Glutamatergic neuron (in vitro differentiated cells): Measurements from ENCODE around the gene ATP6V1B1. TPM values are rescaled to one million over a fixed set of nuclear protein-coding genes. Genes with fewer than 3 reads are reported as not detected.

Experiments
- DNase-seq: peaks from one replicate; pipeline ENCODE4 v3.0.0; 2022
- H3K27ac Mint-ChIP-seq: one replicate; pipeline ENCODE4 v1.8.0; 2020; ENCODE audit warnings: mild to moderate bottlenecking, mixed read lengths, inconsistent platforms; ENCODE audit not compliant: unreplicated experiment
- H3K27me3 Mint-ChIP-seq: one replicate; pipeline ENCODE4 v1.8.0; 2020; ENCODE audit warnings: mild to moderate bottlenecking, moderate library complexity, mixed read lengths, inconsistent platforms; ENCODE audit not compliant: unreplicated experiment
- H3K36me3 Mint-ChIP-seq: one replicate; pipeline ENCODE4 v1.8.0; 2020; ENCODE audit warnings: mild to moderate bottlenecking, mixed read lengths, inconsistent platforms; ENCODE audit not compliant: unreplicated experiment
- H3K4me1 Mint-ChIP-seq: one replicate; pipeline ENCODE4 v1.8.0; 2020; ENCODE audit warnings: mild to moderate bottlenecking, low read depth, mixed read lengths, inconsistent platforms; ENCODE audit not compliant: unreplicated experiment
- H3K4me3 Mint-ChIP-seq: one replicate; pipeline ENCODE4 v1.8.0; 2020; ENCODE audit warnings: mild to moderate bottlenecking, mixed read lengths, inconsistent platforms; ENCODE audit not compliant: unreplicated experiment
- H3K9me3 Mint-ChIP-seq: one replicate; pipeline ENCODE4 v1.8.0; 2020; ENCODE audit warnings: mild to moderate bottlenecking, moderate library complexity, mixed read lengths, inconsistent platforms; ENCODE audit not compliant: unreplicated experiment
- CTCF ChIP-seq: fragments of 200-600 bp; sonication (generic); IDR thresholded peaks from one replicate; pipeline ENCODE4 v1.5.0; 2021; ENCODE audit not compliant: partially characterized antibody, unreplicated experiment
- total RNA-seq: library from RNA; stranded (reverse); fragmentation: NEBNext Ultra II Directional; extraction: Animal tissue kit (Norgen Biotek cat#: 25700); gene quantifications from one replicate; pipeline ENCODE4 v1.2.1, GENCODE V29; 2021; ENCODE audit not compliant: unreplicated experiment

The ATP6V1B1 gene
- total RNA-seq, 1 donor from 2014 or later, result not detected

DNA sequence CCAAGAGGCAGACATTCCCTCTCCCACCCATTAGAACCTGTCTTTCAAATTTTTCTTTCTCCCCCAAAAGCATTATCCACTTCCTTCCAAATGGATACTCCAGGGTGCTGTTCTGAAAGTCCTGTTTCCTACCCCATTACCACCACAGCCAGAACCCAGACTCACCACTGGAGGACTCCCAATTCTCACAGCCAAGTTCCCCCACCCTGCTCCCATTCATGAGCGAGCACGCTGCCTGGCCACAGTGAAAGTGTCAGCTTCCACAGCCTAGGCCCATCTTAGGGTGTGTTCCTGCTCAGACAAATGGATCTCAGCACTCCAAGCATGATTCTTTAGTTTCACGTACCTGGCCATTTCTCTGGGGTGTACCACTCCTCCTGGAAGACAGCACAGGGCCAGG is 38.9 kb downstream of the ATP6V1B1 start:
- DNase-seq, result no peak
- Mint-ChIP-seq H3K27me3 (peaks cover 9% of the 10 kb centered on the region), H3K36me3 (no peaks in the 10 kb centered on the region), H3K4me3 (no peak overlapping the region), H3K27ac (no peak overlapping the region), H3K9me3 (peaks cover 10% of the 10 kb centered on the region), H3K4me1 (peaks cover 11% of the 10 kb centered on the region)
- no peak for TF ChIP-seq CTCF

DNA sequence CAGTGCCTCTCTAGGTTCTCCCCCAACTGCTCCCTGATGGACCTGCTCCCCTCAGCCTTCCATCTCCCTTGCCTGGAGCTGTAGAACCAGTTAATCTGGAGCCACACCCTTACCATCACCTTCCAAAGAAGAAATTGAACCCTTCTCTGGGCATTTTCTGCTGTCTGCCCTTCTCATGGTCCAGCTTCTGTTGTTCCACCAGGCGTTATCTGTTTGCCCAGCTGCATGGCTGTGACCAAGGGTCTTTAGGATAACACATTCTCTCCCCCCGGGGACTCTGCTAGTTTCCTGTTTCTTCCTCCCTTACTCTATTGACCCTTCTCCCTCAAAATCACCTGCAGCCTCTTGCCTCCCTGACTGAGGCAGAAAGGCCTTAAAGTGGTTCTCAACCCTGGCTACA is 39.5 kb downstream of the ATP6V1B1 start:
- Mint-ChIP-seq H3K4me1 (peaks cover 11% of the 10 kb centered on the region), H3K4me3 (no peak overlapping the region), H3K9me3 (peaks cover 10% of the 10 kb centered on the region), H3K27me3 (peaks cover 7% of the 10 kb centered on the region), H3K36me3 (no peaks in the 10 kb centered on the region), H3K27ac (no peak overlapping the region)
- DNase-seq, result no peak
- no peak for TF ChIP-seq CTCF

GRCh38 chr2:70977605-70978205 is 42.0 kb downstream of the ATP6V1B1 start:
- Mint-ChIP-seq H3K4me1 (peaks cover 13% of the 10 kb centered on the region), H3K4me3 (peak overlapping the region; percentile 83), H3K27ac (peak overlapping the region; percentile 91), H3K36me3 (no peaks in the 10 kb centered on the region), H3K27me3 (peaks cover 7% of the 10 kb centered on the region), H3K9me3 (peaks cover 10% of the 10 kb centered on the region)
- peak; percentile 34 for TF ChIP-seq CTCF
- DNase-seq, result no peak

DNA sequence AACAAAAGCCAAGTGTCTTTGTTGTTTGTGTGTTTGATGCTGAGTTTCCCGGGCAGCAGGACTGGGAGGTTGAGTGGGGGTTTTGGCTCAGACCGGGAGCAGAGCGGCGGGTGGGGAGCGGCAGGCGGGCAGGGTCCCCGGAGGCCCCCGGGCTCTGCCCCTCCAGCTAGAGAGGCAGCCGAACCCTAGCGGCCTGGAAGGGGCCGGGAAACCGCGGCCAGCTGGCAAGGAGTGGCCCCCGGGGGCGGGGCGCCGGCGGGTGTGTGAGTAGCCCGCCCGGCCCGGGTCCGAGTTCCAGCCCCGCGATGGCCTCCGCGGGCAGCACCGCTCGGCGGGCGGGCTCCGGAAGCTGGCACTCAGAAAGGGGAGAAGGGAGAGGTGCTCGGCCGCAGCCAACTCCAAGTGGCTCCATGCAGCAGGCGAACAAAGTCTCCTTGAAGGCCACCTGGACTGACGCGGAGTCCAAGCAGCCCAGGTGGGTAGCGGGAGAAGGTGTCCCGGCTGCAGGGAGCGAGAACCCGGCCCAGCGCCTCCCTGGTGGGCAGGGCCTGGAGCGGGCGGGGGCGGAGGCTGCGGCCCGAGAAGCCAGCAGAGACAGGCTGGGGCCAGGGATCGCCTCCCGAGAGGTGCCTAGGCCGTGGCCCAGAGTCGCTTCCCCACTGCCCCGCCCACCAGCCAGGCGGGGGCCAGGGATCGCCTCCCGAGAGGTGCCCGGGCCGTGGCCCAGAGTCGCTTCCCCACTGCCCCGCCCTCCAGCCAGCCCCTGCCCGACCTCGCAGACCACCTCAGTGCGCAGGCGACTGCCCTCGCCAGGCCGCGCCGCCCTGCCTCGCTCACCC is 42.9 kb downstream of the ATP6V1B1 start, which contains the start of gene ANKRD53:
Gene ANKRD53 (plus strand): TSS at position 290 of the 839 bp plus-strand sequence. CDS start 16 bp downstream, at position 306.
- Mint-ChIP-seq H3K27ac (peak within 1 kb of the TSS; percentile 91), H3K4me3 (peak within 1 kb of the TSS; percentile 83), H3K9me3 (peaks cover 10% of the 10 kb centered on the region), H3K4me1 (peaks cover 13% of the 10 kb centered on the region), H3K27me3 (peaks cover 7% of the 10 kb centered on the region), H3K36me3 (no peaks in the 10 kb centered on the region)
- peak; percentile 91 for DNase-seq
- TF ChIP-seq CTCF, result no peak

GRCh38 chr2:70979180-70979488 is 43.4 kb downstream of the ATP6V1B1 start:
- Mint-ChIP-seq H3K27ac (peak overlapping the region; percentile 82), H3K4me3 (peak overlapping the region; percentile 79)

More at GRCh38 chr2:70979180-70979488, 43.4 kb downstream of the ATP6V1B1 start:
- no peaks in the 10 kb centered on the region for H3K36me3 Mint-ChIP-seq
- H3K27me3 Mint-ChIP-seq, result peaks cover 7% of the 10 kb centered on the region
- H3K4me1 Mint-ChIP-seq, result peaks cover 13% of the 10 kb centered on the region
- peaks cover 11% of the 10 kb centered on the region for H3K9me3 Mint-ChIP-seq
- TF ChIP-seq CTCF, result no peak
- DNase-seq, result no peak
